GM23338 (cell line): ENCODE measurements around the gene GDF10.

Source experiments
- CREB1 ChIP-seq: fragments of 250-450 bp; sonication (Bioruptor Pico); IDR thresholded peaks from 2 replicates; pipeline ENCODE4 v1.5.0; 2020; ENCODE audit warnings: low read depth, mild to moderate bottlenecking, moderate library complexity
- CTCF ChIP-seq, 2 experiments: fragments of 200-600 bp in 1 of 2; sonication (generic) in 1 of 2; conservative IDR thresholded peaks; 2 replicates each; pipeline versions ENCODE4 v1.5.1 to v1.6.1; 2016 to 2017; ENCODE audit warnings: antibody characterized with exemption in 2 of 2, low read depth in 2 of 2, mild to moderate bottlenecking in 2 of 2, moderate library complexity in 1 of 2
- EZH2phosphoT487 ChIP-seq: fragments of 200-600 bp; sonication (generic); IDR thresholded peaks from one replicate; pipeline ENCODE4 v1.8.1; 2018; ENCODE audit warnings: antibody characterized with exemption; ENCODE audit not compliant: unreplicated experiment
- JUNB ChIP-seq: IDR thresholded peaks from one replicate; pipeline ENCODE4 v1.6.1; 2016; ENCODE audit warnings: antibody characterized with exemption; ENCODE audit not compliant: unreplicated experiment
- POLR2AphosphoS5 ChIP-seq: IDR thresholded peaks from 2 replicates; pipeline ENCODE4 v1.6.1; 2016; ENCODE audit warnings: antibody characterized with exemption, low read depth
- TF ChIP-seq, protein P1 (sequence below): IDR thresholded peaks from one replicate; pipeline ENCODE4 v1.6.1; 2018; ENCODE audit warnings: antibody characterized with exemption; ENCODE audit not compliant: unreplicated experiment

DNA sequence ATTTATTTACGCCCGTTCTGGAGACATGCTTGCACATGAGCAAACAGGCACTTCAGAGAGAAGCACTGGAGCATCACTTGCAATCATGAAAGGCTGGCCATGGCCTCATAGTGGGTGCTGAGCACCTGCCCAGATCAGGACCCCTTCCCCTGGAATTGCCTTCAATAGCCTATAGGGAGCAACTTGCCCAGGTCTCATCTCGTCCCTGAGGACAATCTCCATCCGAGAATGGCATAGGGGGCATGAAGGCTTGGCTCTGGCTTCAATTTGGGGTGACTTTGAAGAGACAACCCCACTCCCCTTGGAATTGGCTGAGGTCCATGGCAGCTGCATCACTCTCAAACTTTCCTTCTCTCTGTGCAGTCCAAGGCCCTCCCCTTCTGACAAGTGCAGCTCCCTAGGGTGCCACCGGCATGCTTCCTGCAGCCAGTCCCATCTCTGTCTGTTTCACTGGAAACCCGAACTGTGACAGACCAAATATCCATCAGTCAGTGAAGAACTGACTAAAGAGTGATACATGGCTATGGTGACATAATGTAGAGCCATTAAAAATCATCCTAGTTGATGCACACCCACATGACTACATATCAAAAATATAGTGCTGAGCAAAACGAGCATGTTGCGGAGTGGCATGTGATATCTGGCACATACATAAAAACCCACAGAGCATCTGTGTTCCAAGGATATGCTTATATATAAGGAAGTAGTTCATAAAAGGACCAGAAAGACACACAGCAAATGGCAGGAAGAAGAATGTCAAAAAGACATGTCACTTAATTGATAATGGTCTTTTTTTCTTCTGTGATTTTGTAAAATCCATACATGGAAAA is 34.7 kb downstream of the GDF10 start:
- TF ChIP-seq EZH2phosphoT487 (no peak), CTCF (conservative IDR thresholded peaks at IDR 0.05; ENCODE audit: low read depth in 2 of 2) (no peak), POLR2AphosphoS5 (no peak), CREB1 (no peak), JUNB (no peak)
- TF ChIP-seq, protein P1, sequence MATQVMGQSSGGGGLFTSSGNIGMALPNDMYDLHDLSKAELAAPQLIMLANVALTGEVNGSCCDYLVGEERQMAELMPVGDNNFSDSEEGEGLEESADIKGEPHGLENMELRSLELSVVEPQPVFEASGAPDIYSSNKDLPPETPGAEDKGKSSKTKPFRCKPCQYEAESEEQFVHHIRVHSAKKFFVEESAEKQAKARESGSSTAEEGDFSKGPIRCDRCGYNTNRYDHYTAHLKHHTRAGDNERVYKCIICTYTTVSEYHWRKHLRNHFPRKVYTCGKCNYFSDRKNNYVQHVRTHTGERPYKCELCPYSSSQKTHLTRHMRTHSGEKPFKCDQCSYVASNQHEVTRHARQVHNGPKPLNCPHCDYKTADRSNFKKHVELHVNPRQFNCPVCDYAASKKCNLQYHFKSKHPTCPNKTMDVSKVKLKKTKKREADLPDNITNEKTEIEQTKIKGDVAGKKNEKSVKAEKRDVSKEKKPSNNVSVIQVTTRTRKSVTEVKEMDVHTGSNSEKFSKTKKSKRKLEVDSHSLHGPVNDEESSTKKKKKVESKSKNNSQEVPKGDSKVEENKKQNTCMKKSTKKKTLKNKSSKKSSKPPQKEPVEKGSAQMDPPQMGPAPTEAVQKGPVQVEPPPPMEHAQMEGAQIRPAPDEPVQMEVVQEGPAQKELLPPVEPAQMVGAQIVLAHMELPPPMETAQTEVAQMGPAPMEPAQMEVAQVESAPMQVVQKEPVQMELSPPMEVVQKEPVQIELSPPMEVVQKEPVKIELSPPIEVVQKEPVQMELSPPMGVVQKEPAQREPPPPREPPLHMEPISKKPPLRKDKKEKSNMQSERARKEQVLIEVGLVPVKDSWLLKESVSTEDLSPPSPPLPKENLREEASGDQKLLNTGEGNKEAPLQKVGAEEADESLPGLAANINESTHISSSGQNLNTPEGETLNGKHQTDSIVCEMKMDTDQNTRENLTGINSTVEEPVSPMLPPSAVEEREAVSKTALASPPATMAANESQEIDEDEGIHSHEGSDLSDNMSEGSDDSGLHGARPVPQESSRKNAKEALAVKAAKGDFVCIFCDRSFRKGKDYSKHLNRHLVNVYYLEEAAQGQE, result no peak
